Vein endothelial cell (primary cell): ENCODE measurements around the gene GCNA. TPM values are rescaled to one million over a fixed set of nuclear protein-coding genes. Genes with fewer than 3 reads are reported as not detected.

ENCODE experiments used
- total RNA-seq: library from RNA; depleted of rRNA; stranded (reverse); fragments of >200 nt; gene quantifications from 2 replicates; pipeline ENCODE4 v1.2.3, GENCODE V29; 2012

The GCNA gene
- 0.98 and 2.6 TPM in 2 replicates for total RNA-seq

DNA sequence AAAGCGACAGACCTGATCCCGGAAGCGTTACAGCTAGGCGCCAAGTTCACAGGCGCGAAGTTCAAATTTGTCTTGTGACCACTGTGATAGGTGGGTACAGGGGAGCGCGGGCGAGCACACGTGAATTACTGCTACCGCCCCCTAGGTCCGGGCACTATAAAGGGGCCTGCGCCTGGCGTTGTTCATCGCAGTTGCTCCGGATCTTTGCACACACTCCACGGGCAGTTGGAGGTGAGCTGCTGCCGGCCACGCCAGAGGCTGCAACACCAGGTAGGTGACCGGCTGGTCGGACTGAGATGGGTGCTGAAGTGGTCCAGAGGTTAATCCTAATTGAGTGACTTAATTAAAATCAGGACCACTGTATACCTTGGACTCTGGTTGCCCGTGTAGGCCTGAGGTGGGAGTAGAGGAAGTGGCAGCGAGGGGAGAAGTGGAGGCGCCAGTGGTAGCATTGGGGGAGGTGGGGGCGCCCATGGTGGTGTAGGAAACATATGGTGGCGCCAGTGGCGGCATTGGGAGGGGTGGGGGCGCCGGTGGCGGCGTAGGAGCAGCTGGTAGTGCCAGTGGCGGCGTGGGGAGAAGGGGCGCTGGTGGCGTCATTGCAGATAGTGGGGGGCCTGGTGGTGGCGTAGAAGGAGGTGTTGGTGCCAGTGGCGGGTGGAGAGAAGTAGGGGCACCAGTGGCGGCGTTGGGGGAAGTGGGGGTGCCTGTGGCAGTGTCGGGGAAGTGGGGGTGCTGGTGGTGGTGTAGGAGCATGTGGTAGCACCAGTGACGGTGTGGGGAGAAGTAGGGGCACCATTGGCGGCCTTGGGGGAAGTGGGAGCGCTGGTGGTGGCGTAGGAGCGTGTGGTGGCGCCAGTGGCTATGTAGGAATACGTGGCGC is at the start of gene GCNA:
Gene GCNA, plus strand, starts transcription at position 185 of the 883 bp plus-strand sequence. CDS start 2,385 bp downstream, outside the sequence.

DNA sequence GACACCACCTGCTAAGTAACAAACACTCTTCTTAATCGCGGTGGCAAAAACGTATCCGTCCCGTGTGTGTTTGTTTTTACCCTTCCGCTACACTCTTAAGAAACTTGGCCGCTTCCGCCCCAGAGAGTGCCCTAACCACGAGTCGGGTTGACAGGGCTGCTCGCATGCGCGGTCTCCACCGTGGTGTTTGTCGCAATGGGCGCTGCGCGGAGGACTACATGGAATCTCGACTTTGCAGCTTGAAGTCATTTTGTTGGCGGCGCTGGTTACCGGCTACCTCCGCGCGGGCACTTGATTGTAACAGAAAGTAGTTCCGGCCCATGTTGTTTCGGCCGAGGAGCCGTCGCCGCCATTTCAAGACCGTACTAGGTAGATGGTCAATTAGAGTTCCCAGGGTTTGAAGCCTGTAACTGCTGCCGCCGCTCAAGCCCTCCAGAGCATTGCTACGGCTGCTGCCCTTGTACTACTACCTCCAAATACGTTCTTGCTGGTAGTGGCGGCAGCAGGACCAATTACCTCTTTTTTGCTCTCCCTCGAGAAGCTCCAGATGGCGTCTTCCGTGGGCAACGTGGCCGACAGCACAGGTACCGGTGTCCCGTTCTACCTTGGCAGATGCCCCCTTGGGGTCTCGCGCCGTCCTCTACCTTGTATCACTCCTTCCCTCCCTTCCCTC is 45.3 kb upstream of the GCNA start, which contains the start of gene OGT:
Gene OGT, plus strand, starts transcription at position 352 of the 673 bp plus-strand sequence. Its CDS starts 196 bp downstream, at position 548.

GRCh38 chrX:71618303-71618721 is 40.1 kb downstream of the GCNA start, which contains the start of gene CXCR3:
Gene CXCR3, minus strand, starts transcription at chrX:71618511. Its CDS starts 62 bp downstream, at chrX:71618449.

Other genes starting within 250 kb of the GCNA start
- 25.8 and 42.4 TPM in 2 replicates for gene TAF1, start 212.1 kb upstream of the GCNA start, total RNA-seq
- 164 and 197 TPM in 2 replicates for gene OGT, start 45.3 kb upstream of the GCNA start, total RNA-seq
- not detected in 2 replicates for gene CXCR3, start 40.1 kb downstream of the GCNA start, total RNA-seq
- gene CXorf49, start 139.8 kb downstream of the GCNA start, total RNA-seq, result not detected in 2 replicates
- not detected in 2 replicates for gene CXorf49B, start 184.9 kb downstream of the GCNA start, total RNA-seq